GM18517 (cell line): Measurements from ENCODE around the gene MYO3A.

Source experiments
- ATAC-seq: cut with Tn5 transposase; IDR thresholded peaks from one replicate; pipeline ENCODE4 v1.9.1; 2021; ENCODE audit warnings: mild to moderate bottlenecking, moderate library complexity; ENCODE audit not compliant: unreplicated experiment

MYO3A gene

DNA sequence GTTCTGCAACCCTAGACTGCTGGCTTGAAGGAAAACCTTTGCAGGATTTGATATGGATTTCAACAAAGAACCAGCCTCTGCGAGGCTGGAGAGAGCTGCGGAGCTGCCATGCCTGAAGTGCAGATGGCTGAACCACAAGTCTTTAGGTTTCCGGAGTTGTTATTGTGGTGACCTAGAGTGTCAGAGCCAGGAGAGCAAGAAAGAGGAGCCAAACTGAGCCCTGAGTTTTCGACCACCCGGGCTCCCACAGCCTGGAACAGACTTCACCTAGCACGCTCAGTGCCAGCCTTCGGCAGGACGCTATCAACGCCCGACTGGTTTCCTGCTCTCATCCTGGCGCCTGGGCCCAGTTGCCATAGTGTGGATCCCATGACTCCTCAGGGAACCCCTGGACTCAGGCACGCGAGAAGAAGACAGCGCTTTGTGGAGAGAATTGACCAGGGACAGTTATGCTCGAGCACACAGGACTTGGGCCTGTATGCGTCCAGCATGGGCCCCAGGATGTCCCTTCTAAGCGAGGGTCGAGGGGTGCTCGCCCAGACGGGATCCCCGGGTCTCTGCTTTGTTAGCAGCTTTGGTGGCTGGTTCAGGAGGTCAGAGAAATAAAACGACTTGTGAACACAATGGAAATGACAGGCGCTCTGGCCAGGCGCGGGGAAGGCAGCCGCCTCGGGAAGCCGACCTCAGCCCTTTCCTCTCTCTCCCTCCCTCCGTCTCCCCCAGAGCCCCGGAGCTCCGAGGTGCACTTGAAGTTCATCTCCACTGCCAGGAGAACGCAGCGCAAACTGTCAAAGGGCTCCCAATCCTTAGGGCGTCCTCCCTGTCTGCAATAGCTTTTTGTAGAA is 280.7 kb downstream of the MYO3A start:
- no peak for ATAC-seq

DNA sequence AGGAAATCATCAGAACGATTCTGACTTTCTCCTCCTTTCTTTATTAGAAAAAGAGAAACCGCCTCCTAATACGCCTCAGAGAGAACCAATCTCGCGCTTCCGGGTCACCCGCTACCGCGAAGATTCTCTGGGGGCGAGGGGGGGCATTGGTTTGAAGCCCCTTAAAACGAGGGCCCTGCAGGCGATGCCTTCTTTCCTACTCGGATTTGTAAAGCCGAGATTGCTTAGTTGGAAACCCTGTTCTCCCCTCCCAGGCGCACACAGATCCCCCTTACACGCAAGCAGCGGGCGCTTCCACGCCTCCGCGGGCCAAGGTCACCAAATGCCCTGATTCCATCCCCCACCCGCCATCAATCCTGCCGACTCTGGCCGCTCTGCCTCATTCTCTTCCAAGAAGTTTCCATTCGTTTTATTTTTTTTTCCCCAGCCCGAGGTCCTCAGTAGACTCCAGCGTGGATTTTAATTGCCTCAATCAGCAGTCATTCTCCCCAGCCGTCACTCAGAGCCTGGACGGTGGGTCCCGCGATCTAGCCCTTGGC is 281.4 kb downstream of the MYO3A start:
- ATAC-seq, result no peak

DNA sequence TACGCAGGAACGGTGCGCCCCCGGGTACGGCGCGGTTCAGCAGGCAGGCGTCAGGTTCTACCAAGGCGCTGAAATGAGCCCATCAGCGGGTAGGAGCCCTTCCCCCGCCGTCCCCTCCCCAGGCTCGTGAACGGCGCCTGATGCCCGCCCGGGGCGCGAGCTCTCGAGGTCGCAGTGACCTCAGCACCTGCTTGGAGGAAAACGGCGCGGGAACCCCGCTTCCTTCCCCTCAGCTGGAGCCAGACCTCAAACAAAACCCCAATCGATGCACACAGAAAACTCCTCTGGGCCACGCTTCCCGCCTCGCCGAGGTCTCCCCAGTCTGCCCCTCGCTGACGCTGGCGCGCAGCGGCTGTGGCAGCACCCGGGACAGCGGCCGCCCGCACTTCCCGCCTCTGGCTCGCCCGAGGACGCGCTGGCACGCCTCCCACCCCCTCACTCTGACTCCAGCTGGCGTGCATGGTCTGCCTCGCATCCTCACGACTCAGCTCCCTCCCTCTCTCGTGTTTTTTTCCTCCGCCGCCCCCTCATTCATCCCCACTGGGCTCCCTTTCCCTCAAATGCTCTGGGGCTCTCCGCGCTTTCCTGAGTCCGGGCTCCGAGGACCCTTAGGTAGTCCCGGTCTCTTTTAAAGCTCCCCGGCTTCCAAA is 282.0 kb downstream of the MYO3A start:
- ATAC-seq, result no peak

DNA sequence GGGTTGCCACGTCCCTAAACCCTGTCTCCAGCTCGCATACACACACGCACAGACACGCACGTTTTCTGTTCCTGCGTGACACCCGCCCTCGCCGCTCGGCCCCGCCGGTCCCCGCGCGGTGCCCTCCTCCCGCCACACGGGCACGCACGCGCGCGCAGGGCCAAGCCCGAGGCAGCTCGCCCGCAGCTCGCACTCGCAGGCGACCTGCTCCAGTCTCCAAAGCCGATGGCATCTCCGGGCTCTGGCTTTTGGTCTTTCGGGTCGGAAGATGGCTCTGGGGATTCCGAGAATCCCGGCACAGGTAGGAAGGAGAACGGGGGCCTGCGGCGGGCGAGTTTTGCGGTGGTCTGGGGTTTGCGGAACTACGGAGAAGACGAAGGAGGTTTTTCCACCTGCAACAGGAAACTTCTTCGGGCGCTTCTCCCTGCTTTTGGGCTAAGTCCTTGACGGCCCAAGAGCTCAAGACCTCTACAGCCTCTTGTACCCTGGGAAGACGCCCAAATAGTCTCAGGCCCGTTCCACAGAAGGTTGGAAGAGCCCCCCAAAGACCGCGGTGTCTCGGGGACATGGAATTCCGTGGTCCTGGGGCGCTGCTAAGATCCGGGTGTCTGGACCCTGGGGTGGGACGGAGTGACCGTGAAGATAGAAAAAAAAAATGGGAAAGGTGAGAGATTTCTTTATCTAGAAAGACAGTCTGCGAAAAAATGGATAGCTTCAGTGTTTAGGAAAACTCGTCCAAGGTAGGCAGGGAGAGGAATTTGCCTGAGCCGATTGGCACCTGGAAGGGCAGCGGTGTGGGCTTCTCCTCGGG is 282.8 kb downstream of the MYO3A start, which contains the start of gene GAD2:
GAD2 (plus strand) TSS at position 190 of the 811 bp plus-strand sequence; CDS start at position 226, 36 bp downstream.
- ATAC-seq, result no peak

DNA sequence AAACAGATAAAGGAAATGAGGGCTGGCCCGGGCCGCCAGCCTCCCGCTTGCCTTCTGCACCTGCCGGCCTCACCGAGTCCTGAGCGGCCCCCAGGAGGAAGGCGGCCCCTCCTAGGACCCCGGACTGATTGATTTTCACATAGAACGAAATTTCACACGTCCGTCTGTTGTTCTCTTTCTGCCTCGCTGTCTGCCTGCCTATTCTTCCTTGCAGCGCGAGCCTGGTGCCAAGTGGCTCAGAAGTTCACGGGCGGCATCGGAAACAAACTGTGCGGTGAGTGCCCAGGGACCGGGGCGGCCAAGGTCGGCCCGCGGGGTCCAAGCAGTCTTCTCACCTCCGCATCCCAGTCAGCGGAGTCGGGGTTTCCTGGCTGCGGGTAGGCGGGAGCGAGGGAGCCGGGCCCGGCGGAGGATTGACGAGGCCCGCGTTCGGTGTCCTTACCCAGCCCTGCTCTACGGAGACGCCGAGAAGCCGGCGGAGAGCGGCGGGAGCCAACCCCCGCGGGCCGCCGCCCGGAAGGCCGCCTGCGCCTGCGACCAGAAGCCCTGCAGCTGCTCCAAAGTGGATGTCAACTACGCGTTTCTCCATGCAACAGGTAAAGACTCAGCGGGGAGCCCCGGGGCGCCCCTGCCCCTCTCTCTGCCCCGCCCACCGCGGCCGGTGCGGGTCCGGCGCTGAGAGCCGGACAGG is 283.5 kb downstream of the MYO3A start:
- ATAC-seq, result no peak

DNA sequence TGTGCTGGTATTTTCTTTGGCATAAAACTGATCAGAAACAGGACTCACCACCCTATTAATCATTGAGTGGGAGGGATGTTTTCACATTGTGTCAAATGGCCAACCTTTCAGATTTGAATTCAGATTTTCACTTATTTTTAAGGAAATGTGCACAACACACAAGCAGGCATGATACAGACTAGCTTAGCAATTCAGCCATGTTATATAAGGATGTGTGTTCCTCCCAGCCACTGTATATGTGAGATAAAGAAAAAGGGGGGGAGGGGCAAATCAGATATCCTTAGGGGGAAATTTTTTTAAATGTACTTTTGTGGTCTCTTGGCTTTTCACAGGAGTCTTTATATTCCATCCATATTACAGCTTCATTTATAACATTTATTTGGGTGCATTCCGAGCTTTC is 285.6 kb downstream of the MYO3A start:
- no peak for ATAC-seq

DNA sequence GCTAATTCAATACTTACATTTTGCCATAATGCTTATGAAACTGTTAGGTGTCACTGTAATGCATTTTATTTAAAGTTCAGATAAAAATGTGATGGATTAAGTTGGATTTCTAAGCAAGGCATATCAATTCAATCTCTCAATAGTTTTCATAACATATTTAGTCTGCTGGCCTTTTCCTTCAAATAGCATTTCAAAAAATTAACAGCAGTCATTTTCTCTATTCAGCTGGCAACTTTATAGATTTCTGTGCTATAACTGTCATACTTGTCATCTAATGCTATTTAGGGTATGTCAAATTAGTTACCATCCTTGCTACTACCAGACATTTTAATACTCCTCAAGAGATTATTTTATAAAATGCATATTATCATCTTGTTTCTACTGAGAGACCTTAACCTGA is 286.9 kb downstream of the MYO3A start:
- no peak for ATAC-seq

DNA sequence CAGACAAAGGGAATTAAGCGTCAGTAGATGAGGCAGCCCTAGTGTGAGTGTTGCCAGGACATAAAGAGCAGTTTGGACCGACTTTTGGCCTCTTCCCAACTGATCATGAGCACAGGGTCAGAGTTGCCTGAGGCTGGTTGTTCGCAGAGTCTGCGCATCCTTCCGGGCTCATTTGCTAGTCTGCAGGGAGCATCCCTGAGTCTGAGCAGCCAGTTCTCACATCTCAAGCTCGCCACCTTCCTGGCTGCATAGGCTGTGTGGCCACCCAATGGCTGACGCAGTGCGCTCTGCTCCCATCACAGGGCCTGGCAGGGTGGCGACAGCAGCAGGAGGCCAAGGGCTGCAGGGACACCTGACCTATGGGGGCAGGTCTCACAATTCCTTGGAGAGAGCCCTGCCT is 287.5 kb downstream of the MYO3A start:
- ATAC-seq, result no peak

DNA sequence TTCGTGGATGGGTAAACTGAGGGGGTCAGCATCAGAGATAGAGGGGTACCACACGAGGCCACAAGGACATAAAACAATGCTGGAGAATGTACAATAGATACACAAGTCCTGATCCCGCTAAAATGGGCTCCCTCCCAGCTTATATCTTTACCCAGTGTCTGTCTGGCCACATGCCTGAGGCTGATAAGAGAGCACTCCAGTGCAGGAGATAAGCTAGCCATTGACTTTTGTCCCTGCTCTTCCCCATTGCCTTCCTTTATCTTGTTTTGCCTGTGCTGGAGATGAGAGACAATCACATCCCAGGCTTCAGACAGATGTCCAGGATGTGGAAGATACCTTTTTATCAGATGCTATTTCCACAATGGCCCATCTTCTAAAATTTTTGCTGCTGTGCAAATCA is 288.5 kb downstream of the MYO3A start:
- ATAC-seq, result no peak

DNA sequence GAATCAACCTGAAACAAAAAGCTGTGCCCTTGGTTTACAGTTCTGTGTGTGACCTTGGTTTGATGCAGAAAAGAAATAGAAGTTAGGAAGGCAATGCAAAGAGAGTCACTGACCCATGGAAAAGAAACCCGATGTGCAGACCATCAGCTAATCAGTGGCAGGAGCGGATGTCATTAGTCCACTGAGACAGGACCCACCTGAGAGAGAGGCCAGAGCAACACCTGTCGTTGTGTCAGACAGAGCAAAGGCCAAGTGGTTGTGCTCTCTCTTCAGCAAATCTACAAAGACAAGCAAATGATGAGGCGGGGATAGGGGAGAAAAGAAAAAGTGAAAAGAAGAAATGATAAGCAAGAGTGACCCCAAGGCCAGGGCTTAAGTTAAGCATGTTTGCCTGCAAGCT is 291.3 kb downstream of the MYO3A start:
- ATAC-seq, result no peak

DNA sequence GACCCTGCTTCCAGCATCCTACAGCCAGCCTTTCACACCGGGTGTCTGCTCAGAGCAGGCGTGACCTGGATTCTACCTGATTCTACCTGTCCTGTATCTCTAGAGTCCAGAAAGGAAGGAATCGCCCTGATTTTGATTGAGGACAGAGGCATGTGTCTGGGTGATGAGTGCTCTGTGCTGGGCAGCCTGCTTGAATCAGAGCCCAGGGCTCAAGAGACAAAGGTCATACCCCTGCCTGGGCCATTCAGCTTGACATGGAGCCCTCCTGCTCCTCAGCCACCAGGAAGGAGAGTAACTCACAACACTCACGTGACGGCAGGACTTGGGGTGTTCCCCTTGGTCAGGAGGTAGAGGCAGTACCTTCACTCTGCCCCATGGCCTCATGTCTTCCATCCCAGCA is 293.8 kb downstream of the MYO3A start:
- ATAC-seq, result no peak

DNA sequence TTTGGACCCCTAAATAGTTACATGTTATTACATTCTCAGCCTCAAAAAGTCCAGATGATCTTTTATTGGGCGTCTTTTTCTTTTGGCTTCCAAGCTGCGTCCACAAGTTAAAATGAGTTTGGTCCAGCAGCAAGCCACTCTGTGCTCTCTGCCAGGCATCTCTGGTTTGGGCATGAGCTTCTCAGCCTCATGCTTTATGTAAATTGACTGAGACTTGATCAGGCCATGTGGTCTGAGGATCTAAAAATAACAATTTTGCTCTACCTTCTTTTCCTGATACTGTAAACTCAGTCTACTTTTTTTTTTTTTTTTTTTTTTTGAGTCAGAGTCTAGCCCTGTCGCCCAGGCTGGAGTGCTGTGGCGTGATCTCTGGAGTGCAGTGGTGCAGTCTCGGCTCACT is 298.1 kb downstream of the MYO3A start:
- ATAC-seq, result no peak

DNA sequence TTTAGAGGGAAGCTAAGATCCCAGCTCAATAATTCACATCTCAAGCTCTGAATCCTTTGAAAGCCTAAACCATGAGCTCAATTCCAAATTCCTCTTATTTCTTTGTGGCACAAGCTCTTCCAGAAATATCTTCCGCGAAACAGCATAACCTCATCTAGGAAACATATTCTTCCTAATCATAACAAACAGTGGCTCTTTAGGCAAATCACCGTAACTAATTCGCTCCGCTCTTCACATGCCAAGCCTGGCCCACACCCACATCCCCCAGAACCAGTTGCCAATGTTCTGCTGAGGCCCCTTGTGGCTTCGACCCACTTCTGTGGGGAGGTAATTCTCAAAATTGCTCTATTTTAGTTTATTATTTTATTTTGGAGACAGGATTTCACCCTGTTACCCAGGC is 301.7 kb downstream of the MYO3A start:
- no peak for ATAC-seq

DNA sequence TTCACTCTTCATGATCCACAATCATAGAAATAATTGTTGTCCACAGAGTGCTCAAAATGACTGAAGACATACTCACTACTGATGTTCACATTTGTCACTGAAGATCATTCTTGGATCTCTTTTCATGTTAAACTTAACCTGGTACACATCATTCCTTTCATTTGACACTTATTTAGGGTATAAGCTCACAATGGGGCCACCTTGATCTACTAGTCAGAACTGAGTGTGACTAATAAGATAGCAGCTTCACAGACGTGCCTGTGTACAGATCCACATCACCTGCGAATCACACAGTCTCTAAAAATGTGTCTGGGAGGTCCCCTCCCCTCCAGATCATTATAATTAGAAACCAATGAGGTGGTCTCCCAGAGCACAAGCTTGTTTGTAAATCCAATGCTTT is 304.3 kb downstream of the MYO3A start:
- ATAC-seq, result no peak

DNA sequence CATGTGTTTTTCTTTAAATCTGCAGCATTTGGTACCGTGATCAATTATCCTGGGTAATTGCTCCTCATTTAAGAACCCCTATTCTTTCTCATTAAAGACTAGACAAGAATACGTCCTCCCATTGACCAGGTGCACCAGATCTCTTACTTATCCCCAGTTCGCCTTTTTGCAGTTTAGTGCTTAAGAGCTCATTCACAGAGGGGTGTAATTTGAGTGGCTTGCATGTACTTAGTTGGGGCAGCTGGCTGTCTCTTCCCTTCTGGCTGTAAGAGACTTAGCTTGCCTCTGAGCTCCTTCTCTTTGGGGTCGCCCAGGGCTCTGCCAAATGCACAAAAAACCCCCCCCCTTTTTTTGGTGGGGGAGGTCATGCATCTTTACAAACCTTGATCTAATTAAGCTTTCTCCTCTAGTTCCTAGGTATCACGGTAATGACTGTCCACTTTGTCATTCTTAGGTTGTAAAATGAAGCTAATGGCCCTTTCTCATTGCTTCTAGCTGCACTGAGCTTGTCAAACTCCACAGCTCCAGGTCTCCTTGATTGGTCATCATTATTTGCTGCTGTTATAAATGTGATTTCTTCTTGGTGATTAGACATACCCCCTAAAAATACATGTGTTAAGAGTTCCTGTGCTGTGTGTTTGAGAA is 308.8 kb downstream of the MYO3A start:
- ATAC-seq, result no peak

DNA sequence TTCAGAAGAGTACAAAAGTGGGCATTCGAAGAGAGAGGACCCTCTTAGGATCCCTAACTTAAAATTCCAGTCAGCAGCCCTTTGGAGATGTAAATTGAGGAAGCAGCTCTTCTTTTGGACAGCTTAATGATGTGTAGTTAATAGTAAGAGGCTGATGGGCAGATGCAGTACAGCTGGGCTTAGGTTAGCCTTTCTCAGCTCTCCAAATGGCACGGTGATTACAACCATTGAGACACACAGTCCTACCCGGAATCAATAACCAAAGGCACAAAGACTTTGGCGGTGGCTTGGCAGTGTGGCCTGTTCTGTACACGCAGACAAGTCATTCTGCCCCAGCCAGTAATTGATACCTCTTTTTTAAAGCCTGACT is 309.3 kb downstream of the MYO3A start:
- ATAC-seq, result no peak

DNA sequence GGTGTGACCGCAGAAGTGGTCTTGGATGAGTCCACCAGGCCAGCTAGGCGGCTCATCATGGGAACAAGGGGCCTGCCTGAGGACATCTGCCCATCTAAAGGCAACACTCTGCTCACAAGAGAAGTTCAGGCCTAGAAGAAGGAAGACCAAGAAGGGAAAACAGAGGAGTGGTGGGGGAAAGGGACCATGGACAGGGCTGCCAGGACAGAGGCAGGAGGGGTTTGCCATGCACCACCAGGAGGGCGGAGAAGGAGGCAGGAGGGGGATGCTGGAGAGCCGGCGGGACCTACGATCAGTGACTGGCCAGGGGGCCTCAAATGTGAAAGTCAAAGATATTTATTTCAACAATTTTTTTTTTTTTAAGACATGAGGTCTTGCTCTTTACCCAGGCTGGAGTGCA is 315.7 kb downstream of the MYO3A start:
- ATAC-seq, result no peak

DNA sequence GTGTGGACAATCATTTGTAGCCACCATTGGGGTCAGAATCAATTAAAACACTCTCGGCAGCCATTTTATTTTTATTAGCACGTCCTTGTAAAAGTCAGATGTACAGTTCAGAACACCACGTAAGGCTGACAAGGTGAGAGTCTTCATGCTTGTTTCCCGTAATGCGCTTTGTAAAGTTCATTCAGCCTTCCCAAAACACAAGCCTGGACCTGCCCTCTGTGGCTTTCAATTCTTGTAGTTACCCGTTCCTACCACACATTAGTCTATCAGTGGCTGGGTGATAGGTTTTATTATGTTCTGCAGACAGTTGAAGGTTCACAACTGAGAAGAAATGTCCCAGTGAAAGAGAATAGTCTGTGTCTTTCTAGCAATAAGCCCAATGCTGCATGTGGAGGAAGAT is 317.9 kb downstream of the MYO3A start:
- no peak for ATAC-seq

DNA sequence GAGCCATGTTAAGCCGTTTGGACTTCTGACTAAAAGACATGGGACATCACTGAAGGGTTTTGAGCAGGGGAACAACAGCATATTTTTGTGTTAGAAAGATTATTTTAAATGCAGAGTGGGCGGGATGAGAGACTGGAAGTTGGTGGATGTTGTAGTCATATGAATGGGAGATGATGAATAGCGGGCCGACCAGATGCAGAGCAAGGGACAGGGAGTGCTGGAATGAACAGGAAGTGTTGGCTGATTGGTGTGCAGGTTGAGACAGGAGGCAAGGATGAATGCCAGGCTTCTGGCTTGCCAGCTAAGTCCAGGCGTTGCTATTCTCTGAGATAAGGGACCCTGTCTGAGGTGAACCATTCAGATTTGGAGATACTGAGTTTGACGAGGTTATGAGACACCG is 320.6 kb downstream of the MYO3A start:
- ATAC-seq, result no peak

DNA sequence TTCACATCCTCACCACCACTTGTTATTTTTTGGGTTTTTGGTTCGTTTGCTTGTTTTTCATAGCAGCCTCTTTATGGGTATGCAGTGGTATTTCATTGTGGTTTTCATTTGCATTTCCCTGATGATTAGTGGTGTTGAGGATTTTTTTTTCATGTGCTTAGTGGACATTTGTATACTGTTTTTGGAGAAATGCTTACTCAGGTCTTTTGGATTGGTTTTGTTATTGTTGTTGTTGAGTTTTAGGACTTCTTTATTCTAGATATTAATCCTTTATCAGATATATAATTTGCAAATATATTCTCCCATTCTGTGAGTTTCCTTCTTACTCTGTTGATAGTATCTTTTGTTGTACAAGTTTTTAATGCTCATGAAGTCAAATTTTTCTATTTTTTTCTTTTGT is 325.3 kb downstream of the MYO3A start:
- ATAC-seq, result no peak
